HG03571 (cell line): ENCODE results near the gene CBL.

Experiments used
- ATAC-seq: cut with Tn5 transposase; IDR thresholded peaks from one replicate; pipeline ENCODE4 v1.9.1; 2021; ENCODE audit not compliant: unreplicated experiment

The CBL gene

DNA sequence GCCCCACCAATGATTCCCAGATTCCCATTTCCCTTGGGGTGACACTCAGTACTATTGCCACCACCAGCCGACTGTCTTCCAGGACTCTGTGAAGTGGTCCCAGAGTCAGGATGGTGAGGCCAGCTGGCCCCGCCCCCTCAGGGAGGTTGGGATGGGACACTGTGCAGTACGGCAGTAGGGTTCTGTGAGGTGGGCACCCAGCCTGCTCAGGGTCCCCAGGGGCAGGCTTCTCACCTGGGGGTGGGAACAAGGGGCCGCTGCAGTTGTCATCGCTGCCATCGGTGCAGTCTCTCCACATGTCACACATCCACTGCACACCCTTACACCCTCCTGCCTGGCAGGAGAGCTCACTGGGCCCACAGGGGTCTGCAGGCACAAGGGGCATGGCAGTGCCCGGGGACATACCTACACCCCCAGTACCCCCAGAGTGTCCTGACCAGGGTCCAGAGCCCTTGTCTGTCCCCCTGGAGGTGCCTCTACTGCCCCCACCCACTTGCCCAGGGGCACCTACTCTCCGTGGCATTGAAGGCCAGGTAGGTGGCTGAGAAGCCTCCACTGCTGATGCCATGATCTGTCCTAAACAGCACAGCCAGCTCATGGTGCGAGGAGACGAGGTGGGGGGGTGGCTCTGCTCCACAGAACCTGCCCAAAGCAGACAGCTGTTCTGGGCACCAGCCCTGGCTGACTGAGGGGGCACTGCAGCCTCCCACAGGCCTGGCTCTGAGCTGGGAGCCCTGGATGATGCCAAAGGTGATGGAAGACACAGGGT is 136.4 kb downstream of the CBL start:
- no peak for ATAC-seq

DNA sequence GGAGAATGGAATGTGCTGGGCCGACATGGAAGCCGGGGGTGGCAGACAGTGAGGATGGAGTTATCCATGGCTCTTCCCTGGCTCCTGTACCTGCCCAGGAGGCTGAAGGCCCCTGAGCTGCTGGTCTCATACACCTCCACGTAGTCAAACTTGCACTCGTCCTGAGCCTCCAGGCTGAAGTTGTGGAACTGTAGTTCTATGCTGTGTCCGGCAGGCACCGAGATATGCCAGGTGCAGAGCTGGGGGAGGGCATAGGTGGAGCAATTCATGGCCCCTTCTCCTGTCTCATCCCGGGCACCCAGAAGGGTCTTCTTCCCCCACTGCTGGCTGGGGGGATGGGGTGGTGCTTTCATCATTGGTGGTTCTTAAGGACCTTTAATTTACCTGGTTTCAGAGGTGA is 137.6 kb downstream of the CBL start:
- ATAC-seq: no peak

DNA sequence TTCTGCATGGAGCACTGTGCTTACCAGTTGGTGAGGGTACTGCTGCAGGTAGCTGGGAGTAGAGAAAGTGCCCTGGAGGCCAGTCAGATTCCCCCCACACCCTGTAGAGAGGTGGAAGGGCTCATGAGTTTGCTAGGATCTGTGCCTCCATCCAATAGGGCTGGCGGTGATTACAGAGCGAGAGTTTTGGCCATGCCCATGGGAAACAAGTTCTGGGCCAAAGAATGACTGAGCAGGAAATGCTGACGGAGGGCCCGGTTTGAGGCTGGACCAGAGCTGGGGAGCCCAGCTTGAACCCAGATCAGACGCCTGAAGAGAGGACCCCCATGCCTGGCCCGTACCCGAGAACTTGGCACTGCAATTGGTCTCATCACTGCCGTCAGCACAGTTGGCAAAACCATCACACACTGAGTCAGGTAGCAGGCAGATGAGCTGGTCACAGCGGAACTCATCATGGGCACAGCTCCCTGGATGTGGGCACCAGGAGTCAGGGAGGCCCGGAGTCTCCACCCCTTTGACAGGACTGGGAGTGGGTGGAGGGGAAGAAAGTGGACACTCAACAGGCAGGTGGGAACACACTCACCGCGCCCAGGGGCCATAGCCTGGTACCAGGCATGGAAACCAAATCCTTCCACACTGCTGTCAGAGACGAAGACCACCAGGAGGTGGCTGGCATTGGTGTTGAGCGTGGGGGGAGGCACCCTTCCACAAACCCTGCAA is 138.3 kb downstream of the CBL start:
- ATAC-seq: no peak

DNA sequence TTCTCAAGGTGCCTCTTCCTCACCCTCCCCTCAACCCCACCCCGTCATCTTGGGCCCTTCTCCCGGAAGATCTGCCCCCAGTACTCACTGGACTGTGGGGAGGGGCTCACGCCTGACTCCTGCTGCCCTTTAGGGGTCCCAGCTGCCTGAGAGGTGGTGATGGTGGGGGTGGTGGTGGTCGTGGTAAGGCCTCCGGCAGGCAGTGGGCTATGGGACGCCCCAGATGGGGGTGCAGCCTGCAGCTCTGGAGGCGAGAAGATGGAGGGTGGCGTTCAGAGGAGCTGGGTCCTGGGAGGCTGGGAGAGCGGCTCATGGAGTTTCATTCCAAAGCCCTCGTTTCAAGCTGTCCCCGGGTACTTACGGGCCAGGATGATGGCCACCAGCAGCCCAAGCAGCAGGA is 139.5 kb downstream of the CBL start:
- ATAC-seq: no peak

DNA sequence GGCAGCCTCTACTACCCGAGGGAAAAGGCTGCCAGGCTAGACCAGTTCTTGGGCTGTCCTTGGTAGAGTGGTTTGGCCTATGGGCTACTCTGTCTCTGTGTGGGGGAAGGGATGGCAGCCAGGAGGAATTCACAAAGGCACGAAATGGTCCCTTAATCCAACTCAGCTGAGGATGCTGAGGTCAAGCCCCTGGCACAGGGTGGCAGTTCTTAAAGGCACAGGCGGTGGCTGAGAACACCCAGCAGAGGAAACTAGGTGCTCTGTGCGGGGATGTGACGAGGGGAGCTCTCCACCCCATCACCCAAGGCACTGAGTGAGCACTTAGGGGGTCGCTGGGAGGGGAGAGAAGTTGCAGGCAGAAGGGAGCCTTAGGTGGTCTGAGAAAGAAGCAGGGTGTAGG is 140.5 kb downstream of the CBL start, which contains the start of gene MFRP:
TSS of gene MFRP (minus strand) at position 101 of the 400 bp plus-strand sequence. CDS start 192 bp downstream, outside the sequence.
- ATAC-seq: no peak

DNA sequence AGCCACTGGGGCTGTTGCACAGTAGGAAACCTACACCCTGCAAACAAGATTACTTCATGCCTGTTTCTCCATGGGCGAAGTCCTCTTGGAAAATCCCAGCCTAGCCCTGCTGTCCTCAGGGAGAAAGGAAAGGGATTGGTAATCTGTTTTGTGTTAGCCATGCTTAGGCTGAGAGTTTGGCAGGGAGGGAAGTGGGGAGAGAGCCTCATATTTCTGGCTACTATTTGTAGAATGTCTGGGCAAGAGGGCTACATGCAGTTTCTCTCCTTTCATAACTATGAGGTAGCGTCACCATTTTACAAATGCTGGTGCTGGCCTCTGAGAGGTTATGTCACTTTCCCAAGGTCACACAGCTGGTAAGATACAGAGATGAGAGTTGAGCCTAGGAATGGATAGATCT is 141.1 kb downstream of the CBL start:
- ATAC-seq: no peak

DNA sequence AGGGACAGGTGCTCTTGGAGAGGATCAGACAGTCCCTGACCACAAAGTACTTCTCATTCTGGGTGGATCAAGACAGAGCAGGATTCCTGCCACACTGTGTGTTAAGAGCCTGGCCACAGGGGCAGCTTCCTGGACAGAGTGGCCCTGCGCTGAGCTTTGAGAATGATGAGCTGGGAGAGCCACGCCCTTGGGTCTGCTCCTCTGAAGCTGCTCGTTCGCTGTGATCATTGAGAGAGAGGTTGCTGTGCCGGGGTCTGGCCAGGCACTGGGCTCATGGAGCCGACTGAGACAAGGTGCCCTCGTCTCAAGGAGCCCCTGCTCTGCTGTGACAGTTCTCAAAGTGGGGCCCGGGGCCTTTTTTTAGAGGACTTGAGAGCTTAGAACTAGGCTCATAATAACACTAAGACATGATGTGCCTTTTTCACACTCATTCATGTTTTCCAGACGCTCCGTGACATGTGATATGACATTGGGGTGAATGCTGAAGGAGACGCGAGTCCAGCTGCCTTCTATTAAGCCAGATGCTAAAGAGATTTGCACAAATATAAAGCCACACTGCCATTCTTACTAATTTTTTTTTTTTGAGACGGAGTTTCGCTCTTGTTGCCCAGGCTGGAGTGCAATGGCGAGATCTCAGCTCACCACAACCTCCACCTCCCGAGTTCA is 141.9 kb downstream of the CBL start:
- no peak for ATAC-seq

DNA sequence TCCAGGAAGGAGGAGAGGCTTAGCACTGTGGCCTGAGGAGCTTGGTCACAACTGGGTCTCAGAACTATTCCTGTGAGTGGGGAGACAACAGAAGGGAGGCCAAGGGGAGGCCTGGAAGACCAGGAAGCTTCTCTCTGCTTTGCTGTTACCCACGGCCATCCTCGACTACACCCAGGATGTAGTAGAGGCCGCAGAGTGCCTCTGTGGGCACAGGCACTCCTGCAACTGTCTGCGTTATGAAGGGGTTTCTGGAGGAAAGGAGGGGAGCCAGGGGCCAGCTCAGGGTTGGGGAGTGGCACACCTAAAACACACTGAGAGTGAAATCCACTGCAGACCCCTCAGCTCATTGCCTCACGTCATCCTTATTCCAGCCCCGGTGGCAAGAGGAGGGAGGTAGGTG is 144.2 kb downstream of the CBL start:
- ATAC-seq: no peak

DNA sequence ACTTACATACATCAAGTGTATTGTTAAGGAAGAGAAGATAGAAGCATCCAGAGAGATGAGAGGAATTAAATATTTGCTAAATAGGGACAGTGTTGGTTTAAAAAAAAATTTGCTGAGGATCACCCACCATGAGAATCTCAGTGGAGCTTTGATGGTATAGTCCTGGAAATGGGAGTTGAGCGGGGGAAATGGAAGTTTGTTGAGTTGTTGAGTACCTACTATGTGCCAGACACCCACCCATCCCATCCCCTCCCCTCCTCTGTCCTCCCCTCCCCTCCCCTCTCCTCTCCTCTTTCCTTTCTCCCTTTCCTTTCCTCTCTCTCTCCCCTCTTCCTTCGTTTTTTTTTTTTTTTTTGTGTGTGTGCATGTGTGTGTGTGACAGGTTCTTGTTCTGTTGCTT is 145.1 kb downstream of the CBL start:
- ATAC-seq: no peak

DNA sequence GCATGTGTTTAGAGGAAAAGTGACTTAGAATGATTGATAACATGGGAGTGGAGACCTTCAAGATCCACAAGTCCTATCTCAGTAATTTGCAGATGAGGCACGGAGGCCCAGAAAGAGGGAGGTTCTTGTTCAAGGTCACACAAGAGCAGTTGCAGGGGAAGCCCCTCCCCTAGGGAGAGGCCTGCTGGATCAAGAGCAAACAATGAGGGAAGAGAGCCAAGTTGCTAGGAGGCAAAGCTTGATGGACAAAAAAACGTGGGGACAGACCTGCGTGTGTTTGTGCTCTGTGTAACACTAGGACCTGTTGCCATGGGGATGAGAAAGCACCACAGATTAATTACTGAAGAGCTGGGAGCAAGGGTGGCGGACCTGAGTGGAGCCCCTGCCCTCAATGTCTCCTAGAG is 146.7 kb downstream of the CBL start:
- ATAC-seq: no peak

DNA sequence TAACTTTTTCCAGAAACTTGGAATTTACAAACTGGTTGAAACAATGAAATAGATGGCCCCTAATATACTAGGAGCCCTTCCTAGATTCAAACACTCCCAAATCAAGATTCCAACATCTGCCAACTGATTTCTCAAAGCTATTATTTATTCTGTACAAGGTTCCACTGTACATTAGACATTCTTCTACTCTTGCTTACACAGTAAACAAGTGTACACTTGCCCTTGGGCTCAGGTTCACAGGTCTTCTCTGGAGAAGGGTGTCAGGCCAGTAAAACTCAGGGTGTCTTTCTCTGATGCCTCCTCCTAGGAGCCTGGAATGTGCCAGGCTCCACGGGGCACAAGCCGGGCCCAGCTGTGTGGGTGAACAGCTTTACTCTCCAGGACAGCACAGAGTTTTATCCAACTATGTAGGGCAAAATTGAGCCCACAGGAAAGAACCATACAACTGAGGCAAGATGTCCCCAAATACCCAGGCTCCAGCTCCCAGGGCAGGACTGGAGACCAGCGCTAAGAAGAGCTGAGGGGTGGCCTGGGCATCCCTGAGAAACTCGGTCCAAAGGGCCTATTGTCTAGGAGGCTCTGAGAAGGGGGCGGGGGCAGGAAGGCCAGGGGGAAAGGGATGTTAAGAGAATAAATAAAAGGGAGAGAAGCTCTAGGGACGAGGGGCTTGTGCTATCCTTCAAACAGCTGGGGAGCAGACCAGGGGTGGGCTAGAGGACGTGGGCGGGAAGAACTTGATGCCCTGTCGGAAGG is 149.1 kb downstream of the CBL start:
- no peak for ATAC-seq

DNA sequence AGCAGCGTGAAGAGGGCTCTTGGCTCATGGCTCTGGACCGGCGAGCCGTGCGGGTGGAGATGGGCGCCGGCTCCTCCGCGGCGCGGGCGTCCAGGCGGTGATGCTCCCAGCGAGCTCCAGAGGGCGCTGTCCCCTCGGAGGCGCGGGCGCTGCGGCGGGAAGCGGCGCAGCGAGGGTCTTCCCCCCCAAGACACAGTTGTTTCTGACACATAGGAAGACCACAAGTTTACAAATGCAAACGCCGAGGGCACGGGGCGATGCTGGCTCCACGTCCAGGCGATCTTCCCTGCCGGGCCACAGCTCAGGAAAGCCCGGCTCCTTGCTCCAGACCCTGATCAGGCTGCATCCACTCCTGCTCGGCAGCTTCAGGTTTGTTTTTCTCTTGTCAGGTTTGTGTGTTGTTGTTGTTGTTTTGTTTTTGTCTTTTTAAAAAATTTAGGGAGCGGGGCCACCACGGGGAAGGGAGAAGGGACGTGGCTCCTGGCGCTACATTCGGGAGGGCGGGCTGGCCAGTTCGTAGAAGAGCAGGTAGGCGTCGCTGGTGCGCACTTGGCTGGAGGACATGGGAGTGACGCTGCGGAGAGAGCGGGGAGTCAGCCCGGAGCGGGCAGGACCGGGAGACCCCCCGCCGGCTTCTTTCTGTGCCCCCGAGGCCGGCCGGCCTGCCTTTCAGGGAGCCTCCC is 150.4 kb downstream of the CBL start:
- ATAC-seq: peak; percentile 67

DNA sequence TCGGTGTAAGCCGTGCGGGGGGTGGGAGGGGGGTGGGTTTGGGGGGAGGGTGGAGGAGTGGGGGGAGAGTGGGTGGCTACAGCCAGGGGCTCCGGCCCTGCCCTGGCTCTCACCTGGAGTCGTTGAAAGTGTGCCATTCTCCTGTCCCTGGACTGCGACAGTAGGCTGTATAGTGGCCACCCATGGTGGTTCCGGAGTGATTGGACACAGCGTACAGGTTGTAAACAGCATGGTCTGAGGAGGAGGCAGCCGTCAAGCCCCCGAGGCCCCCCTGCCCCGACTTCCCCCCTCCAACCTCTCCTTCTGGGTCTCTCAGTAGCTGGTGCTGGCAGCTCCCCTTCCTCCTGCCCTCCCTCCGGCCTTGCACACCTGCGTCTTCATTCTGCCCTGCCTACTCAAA is 150.9 kb downstream of the CBL start:
- no peak for ATAC-seq
